A673 (cell line): Measurements from ENCODE around the gene ANKHD1. TPM values are rescaled to one million over a fixed set of nuclear protein-coding genes. Genes with fewer than 3 reads are reported as not detected.

Experiments used
- BruUV-seq: library from RNA; stranded (reverse); fragments of 400-500 nt; replicated peaks from 2 replicates; lab custom pipeline; 2021; lab: Mats Ljungman, UMichigan
- CTCF ChIA-PET: fragments of 300-600 bp; sonication (Branson Sonifier 250); formaldehyde crosslinking; loops from one replicate; lab custom pipeline; 2022; ENCODE audit warnings: antibody characterized with exemption; lab: Charles Lee
- POLR2A ChIA-PET: fragments of 300-600 bp; sonication (Branson Sonifier 250); formaldehyde crosslinking; loops from one replicate; lab custom pipeline; 2022; ENCODE audit warnings: antibody characterized with exemption; ENCODE audit not compliant: low non-redundant PET; lab: Charles Lee
- DNase-seq: peaks from one replicate; pipeline ENCODE4 v3.0.0-alpha.2; 2015; ENCODE audit warnings: low spot score
- H3K27ac ChIP-seq: fragments of 200-600 bp; sonication (generic); 2 replicates; pipeline ENCODE4 v1.5.1; 2016; ENCODE audit warnings: mixed run types, low read depth, mild to moderate bottlenecking, mixed read lengths, antibody characterized with exemption, low read length; ENCODE audit not compliant: poor library complexity, severe bottlenecking
- H3K27me3 ChIP-seq: fragments of 200-600 bp; sonication (generic); replicated peaks from 2 replicates; pipeline ENCODE4 v1.6.1; 2017; ENCODE audit warnings: mixed run types, low read depth, mild to moderate bottlenecking, mixed read lengths, antibody characterized with exemption, low read length; ENCODE audit not compliant: insufficient read depth, poor library complexity
- H3K36me3 ChIP-seq: fragments of 200-600 bp; sonication (generic); 2 replicates; pipeline ENCODE4 v1.6.1; 2016; ENCODE audit warnings: mixed run types, mild to moderate bottlenecking, mixed read lengths, antibody characterized with exemption, low read length; ENCODE audit not compliant: insufficient read depth, poor library complexity, severe bottlenecking
- H3K4me1 ChIP-seq: fragments of 200-600 bp; sonication (generic); 2 replicates; pipeline ENCODE4 v1.6.1; 2017; ENCODE audit warnings: mixed run types, mild to moderate bottlenecking, mixed read lengths, antibody characterized with exemption, low read length; ENCODE audit not compliant: insufficient read depth, poor library complexity, severe bottlenecking
- H3K4me3 ChIP-seq: fragments of 200-600 bp; sonication (generic); 2 replicates; pipeline ENCODE4 v1.5.1; 2016; ENCODE audit warnings: low read depth, mixed run types, mild to moderate bottlenecking, mixed read lengths, low read length; ENCODE audit not compliant: poor library complexity, severe bottlenecking
- H3K9me3 ChIP-seq: fragments of 200-600 bp; sonication (generic); 2 replicates; pipeline ENCODE4 v1.6.1; 2016; ENCODE audit warnings: mixed run types, low read depth, mild to moderate bottlenecking, mixed read lengths, antibody characterized with exemption, low read length; ENCODE audit not compliant: poor library complexity, severe bottlenecking
- CTCF ChIP-seq: fragments of 300-800, 200-600 bp; sonication (generic); conservative IDR thresholded peaks from 2 replicates; pipeline ENCODE4 v1.5.1; 2017; ENCODE audit warnings: low read depth, mild to moderate bottlenecking, antibody characterized with exemption, low read length, moderate library complexity, mixed read lengths
- EZH2 ChIP-seq: fragments of 200-600 bp; sonication (generic); IDR thresholded peaks from 2 replicates; pipeline ENCODE4 v1.6.1; 2017; ENCODE audit warnings: borderline replicate concordance, low read depth, mild to moderate bottlenecking, mixed read lengths, antibody characterized with exemption, low read length; ENCODE audit not compliant: poor library complexity, severe bottlenecking
- intact Hi-C: fragments of 100-400 bp; cut with micrococcal nuclease; formaldehyde crosslinking; loops from one replicate; pipeline ENCODE4 v1.10.0; 2022; ENCODE audit not compliant: unreplicated experiment
- total RNA-seq: library from RNA; stranded (reverse); gene quantifications from 2 replicates; pipeline ENCODE4 v1.2.3, GENCODE V29; 2021

ANKHD1 gene
- total RNA-seq, 1 experiment from 2014 or later = 169 TPM

GRCh38 chr5:140362311-140362710, 39.3 kb upstream of the ANKHD1 start:
- no peak for DNase-seq
- H3K27ac ChIP-seq = no peak overlapping the region
- H3K4me3 ChIP-seq = no peak overlapping the region
- no TSS peak for BruUV-seq
- H3K9me3 ChIP-seq = no peaks in the 10 kb centered on the region
- ChIA-PET CTCF (no interaction called here), POLR2A (no interaction called here)
- no peaks in the 10 kb centered on the region for H3K36me3 ChIP-seq
- intact Hi-C loops = no loop called here
- TF ChIP-seq EZH2 = no peak
- no peak for TF ChIP-seq CTCF
- no peaks in the 10 kb centered on the region for H3K27me3 ChIP-seq
- H3K4me1 ChIP-seq = peaks cover 3% of the 10 kb centered on the region

- no peaks in the 10 kb centered on the region for H3K27me3 ChIP-seq
- no peak for TF ChIP-seq EZH2
- peak; percentile 98 for TF ChIP-seq CTCF
- no TSS peak for BruUV-seq
- H3K4me1 ChIP-seq = no peaks in the 10 kb centered on the region
- peak overlapping the region; percentile 28 for H3K4me3 ChIP-seq
- ChIA-PET POLR2A (no interaction called here), CTCF (interaction anchor here (0.6 to 1.2 kb wide), 10 partner anchors 10 to 363 kb away, joined by 3 to 6 read pairs (median 4); no protein-coding TSS in a partner anchor)
- intact Hi-C loops = loop anchor here (1.0 kb wide), 1 partner anchor 357 kb away; no protein-coding TSS in a partner anchor
- no peak overlapping the region for H3K27ac ChIP-seq
- no peaks in the 10 kb centered on the region for H3K36me3 ChIP-seq
- peak; percentile 79 for DNase-seq
- H3K9me3 ChIP-seq = no peaks in the 10 kb centered on the region
Observed at GRCh38 chr5:140362875-140363630, 38.6 kb upstream of the ANKHD1 start.

GRCh38 chr5:140363631-140364471, 37.8 kb upstream of the ANKHD1 start:
- H3K9me3 ChIP-seq = no peaks in the 10 kb centered on the region
- intact Hi-C loops = loop anchor here (1.0 kb wide), 1 partner anchor 356 kb away; no protein-coding TSS in a partner anchor
- H3K27ac ChIP-seq = no peak overlapping the region
- no peaks in the 10 kb centered on the region for H3K27me3 ChIP-seq
- ChIA-PET CTCF (interaction anchor here (0.6 to 1.2 kb wide), 10 partner anchors 9 to 362 kb away, joined by 3 to 6 read pairs (median 4); no protein-coding TSS in a partner anchor), POLR2A (no interaction called here)
- TF ChIP-seq CTCF = no peak
- H3K4me1 ChIP-seq = no peaks in the 10 kb centered on the region
- peak overlapping the region; percentile 28 for H3K4me3 ChIP-seq
- no peaks in the 10 kb centered on the region for H3K36me3 ChIP-seq
- no peak for DNase-seq
- no TSS peak for BruUV-seq
